Mesenchymal stem cell (in vitro differentiated cells and primary cell): ENCODE results near the gene SNW1.

Experiments used
- DNase-seq: peaks from one replicate; pipeline ENCODE4 v3.0.0-alpha.2; 2013
- H2AFZ ChIP-seq: one replicate; pipeline ENCODE4 v1.6.1; 2013; ENCODE audit warnings: low read depth, mild to moderate bottlenecking, control low read depth, inconsistent platforms, low read length, moderate library complexity
- H2AK5ac ChIP-seq: 2 replicates; pipeline ENCODE4 v1.6.1; 2013; ENCODE audit warnings: low read length, moderate library complexity, mild to moderate bottlenecking, inconsistent platforms; ENCODE audit not compliant: severe bottlenecking
- H2BK120ac ChIP-seq: one replicate; pipeline ENCODE4 v1.6.1; 2013; ENCODE audit warnings: low read depth, mild to moderate bottlenecking, inconsistent platforms, low read length, moderate library complexity
- H2BK12ac ChIP-seq, 2 experiments: one replicate each; pipeline ENCODE4 v1.6.1; 2013; ENCODE audit warnings: inconsistent platforms in 2 of 2, low read length in 2 of 2, mild to moderate bottlenecking in 2 of 2, moderate library complexity in 2 of 2, control low read depth in 1 of 2
- H2BK15ac ChIP-seq: one replicate; pipeline ENCODE4 v1.6.1; 2013; ENCODE audit warnings: mild to moderate bottlenecking, low read depth, inconsistent platforms; ENCODE audit not compliant: poor library complexity, severe bottlenecking
- H2BK5ac ChIP-seq: 2 replicates; pipeline ENCODE4 v1.6.1; 2013; ENCODE audit warnings: low read depth, mild to moderate bottlenecking, low read length, control low read depth, inconsistent platforms; ENCODE audit not compliant: poor library complexity, severe bottlenecking
- H3K14ac ChIP-seq, 2 experiments: one replicate each; pipeline ENCODE4 v1.6.1; 2013; ENCODE audit warnings: inconsistent platforms in 2 of 2, low read length in 2 of 2, control low read depth in 1 of 2, mild to moderate bottlenecking in 1 of 2, moderate library complexity in 1 of 2
- H3K18ac ChIP-seq, 2 experiments: one replicate each; pipeline ENCODE4 v1.6.1; 2013; ENCODE audit warnings: inconsistent platforms in 2 of 2, low read length in 2 of 2, control low read depth in 1 of 2, low read depth in 1 of 2, mild to moderate bottlenecking in 1 of 2
- H3K23ac ChIP-seq, 2 experiments: one replicate each; pipeline ENCODE4 v1.6.1; 2013; ENCODE audit warnings: inconsistent platforms in 2 of 2, low read length in 2 of 2, mild to moderate bottlenecking in 2 of 2, moderate library complexity in 2 of 2, control low read depth in 1 of 2
- H3K27ac ChIP-seq: 2 replicates; pipeline ENCODE4 v1.5.1; 2013; ENCODE audit warnings: mild to moderate bottlenecking, moderate library complexity, low read length, control low read depth, inconsistent platforms; ENCODE audit not compliant: poor library complexity, severe bottlenecking
- H3K27me3 ChIP-seq, 2 experiments: 2 replicates each; pipeline versions ENCODE4 v1.6.1 to v1.7.0; 2013; ENCODE audit warnings: low read length in 2 of 2, mild to moderate bottlenecking in 2 of 2, moderate library complexity in 2 of 2, control low read depth in 1 of 2, inconsistent platforms in 1 of 2; ENCODE audit not compliant: control insufficient read depth in 1 of 2, insufficient read depth in 1 of 2
- H3K36me3 ChIP-seq, 2 experiments: 2 replicates each; pipeline versions ENCODE4 v1.6.1 to v1.7.0; 2013; ENCODE audit warnings: low read length in 2 of 2, control low read depth in 1 of 2, inconsistent platforms in 1 of 2, low read depth in 1 of 2, mild to moderate bottlenecking in 1 of 2; ENCODE audit not compliant: insufficient read depth in 2 of 2, control insufficient read depth in 1 of 2
- H3K4ac ChIP-seq, 2 experiments: one replicate each; pipeline ENCODE4 v1.6.1; 2013; ENCODE audit warnings: inconsistent platforms in 2 of 2, low read length in 2 of 2, mild to moderate bottlenecking in 2 of 2, moderate library complexity in 2 of 2, control low read depth in 1 of 2, low read depth in 1 of 2
- H3K4me1 ChIP-seq: 2 replicates; pipeline ENCODE4 v1.6.1; 2013; ENCODE audit warnings: low read depth, low read length, control low read depth; ENCODE audit not compliant: control insufficient read depth, insufficient read depth
- H3K4me2 ChIP-seq: 2 replicates; pipeline ENCODE4 v1.6.1; 2013; ENCODE audit warnings: low read length, mild to moderate bottlenecking, inconsistent platforms; ENCODE audit not compliant: poor library complexity, severe bottlenecking
- H3K4me3 ChIP-seq, 2 experiments: 2 replicates each; pipeline versions ENCODE4 v1.5.1 to v1.7.0; 2013; ENCODE audit warnings: low read length in 2 of 2, mild to moderate bottlenecking in 2 of 2, control low read depth in 1 of 2, low read depth in 1 of 2; ENCODE audit not compliant: insufficient read depth in 1 of 2
- H3K79me1 ChIP-seq: replicated peaks from 2 replicates; pipeline ENCODE4 v1.6.1; 2013; ENCODE audit warnings: mild to moderate bottlenecking, control low read depth, low read length, inconsistent platforms; ENCODE audit not compliant: poor library complexity, severe bottlenecking
- H3K9ac ChIP-seq: 2 replicates; pipeline ENCODE4 v1.7.0; 2013; ENCODE audit warnings: mild to moderate bottlenecking, low read length, moderate library complexity
- H3K9me3 ChIP-seq: 2 replicates; pipeline ENCODE4 v1.7.0; 2013; ENCODE audit warnings: mild to moderate bottlenecking, low read length; ENCODE audit not compliant: control insufficient read depth
- H4K8ac ChIP-seq: one replicate; pipeline ENCODE4 v1.6.1; 2013; ENCODE audit warnings: inconsistent platforms, mild to moderate bottlenecking, low read length, moderate library complexity
- H4K91ac ChIP-seq: one replicate; pipeline ENCODE4 v1.6.1; 2013; ENCODE audit warnings: mild to moderate bottlenecking, low read length, inconsistent platforms
- WGBS: methylation state at CpG from one replicate; pipeline ENCODE4 v1.1.7; 2013; ENCODE audit warnings: mixed read lengths; 5-methylcytosine and 5-hydroxymethylcytosine counted together

Gene SNW1

DNA sequence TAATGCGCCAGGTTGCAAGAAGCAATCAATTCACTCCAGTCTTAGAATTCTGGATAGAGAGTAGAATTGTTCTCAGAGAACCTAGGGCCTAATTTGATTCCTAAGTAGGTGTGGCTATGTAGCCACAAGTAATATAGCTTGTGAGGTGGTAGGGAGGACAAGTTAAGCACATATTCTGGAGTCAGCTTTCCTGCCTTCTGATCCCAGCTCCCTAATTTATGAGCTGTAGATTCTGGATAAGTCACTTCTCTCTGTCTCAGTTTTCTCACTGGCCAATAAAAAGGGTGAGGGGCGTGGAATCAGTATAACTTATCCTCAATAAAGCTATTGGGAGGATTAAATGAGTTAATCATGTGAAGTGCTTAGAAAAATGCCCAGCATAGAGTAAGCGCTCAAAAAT, 3.0 kb upstream of the SNW1 start:
- Histone ChIP-seq H2BK5ac (no peak overlapping the region), H3K79me1 (peaks cover 2% of the 10 kb centered on the region), H4K8ac (no peak overlapping the region), H4K91ac (no peak overlapping the region), H3K36me3 (peaks cover 0 to 1% of the 10 kb centered on the region in 2 experiments), H2AK5ac (no peak overlapping the region), H3K27me3 (no peaks in the 10 kb centered on the region), H3K14ac (no peak overlapping the region), H3K4ac (no peak overlapping the region), H3K18ac (no peak overlapping the region), H3K4me2 (no peak overlapping the region), H2BK120ac (no peak overlapping the region), H3K23ac (no peak overlapping the region), H3K9ac (no peak overlapping the region), H3K9me3 (no peaks in the 10 kb centered on the region), H3K4me1 (peaks cover 8% of the 10 kb centered on the region), H3K27ac (no peak overlapping the region), H2BK15ac (no peak overlapping the region), H2BK12ac (no peak overlapping the region), H2AFZ (no peak overlapping the region), H3K4me3 (no peak overlapping the region)
- DNase-seq, result no peak
- WGBS, result 90% methylated on average over 3 of the region's 3 CpGs

DNA sequence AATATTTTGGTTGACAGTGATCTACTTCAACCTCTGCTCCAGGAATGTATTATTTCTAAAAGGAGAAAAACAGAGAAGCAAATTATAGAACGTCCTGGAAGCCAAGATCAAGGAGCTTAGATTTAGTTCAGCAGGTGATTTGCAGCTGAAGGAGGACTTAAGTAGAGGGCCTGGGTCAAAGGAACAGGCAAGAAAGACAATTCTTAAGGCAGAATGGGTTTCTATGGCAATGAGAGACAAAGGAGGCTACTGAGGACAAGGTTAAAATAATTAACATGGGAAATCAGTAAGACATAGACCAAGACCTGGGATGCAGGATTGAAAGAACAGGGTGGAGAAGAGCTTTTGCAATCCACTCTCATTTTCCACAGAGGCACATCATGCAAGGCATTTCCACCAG, 2.4 kb upstream of the SNW1 start:
- no peak overlapping the region for H4K91ac ChIP-seq
- no peak overlapping the region for H3K4me2 ChIP-seq
- no peak overlapping the region for H2BK12ac ChIP-seq
- WGBS, result 57% methylated on average over 1 of the region's 1 CpG
- peaks cover 0 to 8% of the 10 kb centered on the region in 2 experiments for H3K36me3 ChIP-seq
- H4K8ac ChIP-seq, result no peak overlapping the region
- no peak overlapping the region for H3K9ac ChIP-seq
- H3K4me1 ChIP-seq, result peaks cover 9% of the 10 kb centered on the region
- H3K14ac ChIP-seq, result no peak overlapping the region
- H2BK15ac ChIP-seq, result no peak overlapping the region
- peaks cover 2% of the 10 kb centered on the region for H3K79me1 ChIP-seq
- no peak for DNase-seq
- no peak overlapping the region for H2AK5ac ChIP-seq
- H3K27ac ChIP-seq, result no peak overlapping the region
- no peak overlapping the region for H3K23ac ChIP-seq
- H2BK120ac ChIP-seq, result no peak overlapping the region
- no peak overlapping the region for H3K18ac ChIP-seq
- no peak overlapping the region for H2BK5ac ChIP-seq
- no peak overlapping the region for H2AFZ ChIP-seq
- no peak overlapping the region for H3K4ac ChIP-seq
- H3K27me3 ChIP-seq, result no peaks in the 10 kb centered on the region
- no peak overlapping the region for H3K4me3 ChIP-seq
- H3K9me3 ChIP-seq, result no peaks in the 10 kb centered on the region

DNA sequence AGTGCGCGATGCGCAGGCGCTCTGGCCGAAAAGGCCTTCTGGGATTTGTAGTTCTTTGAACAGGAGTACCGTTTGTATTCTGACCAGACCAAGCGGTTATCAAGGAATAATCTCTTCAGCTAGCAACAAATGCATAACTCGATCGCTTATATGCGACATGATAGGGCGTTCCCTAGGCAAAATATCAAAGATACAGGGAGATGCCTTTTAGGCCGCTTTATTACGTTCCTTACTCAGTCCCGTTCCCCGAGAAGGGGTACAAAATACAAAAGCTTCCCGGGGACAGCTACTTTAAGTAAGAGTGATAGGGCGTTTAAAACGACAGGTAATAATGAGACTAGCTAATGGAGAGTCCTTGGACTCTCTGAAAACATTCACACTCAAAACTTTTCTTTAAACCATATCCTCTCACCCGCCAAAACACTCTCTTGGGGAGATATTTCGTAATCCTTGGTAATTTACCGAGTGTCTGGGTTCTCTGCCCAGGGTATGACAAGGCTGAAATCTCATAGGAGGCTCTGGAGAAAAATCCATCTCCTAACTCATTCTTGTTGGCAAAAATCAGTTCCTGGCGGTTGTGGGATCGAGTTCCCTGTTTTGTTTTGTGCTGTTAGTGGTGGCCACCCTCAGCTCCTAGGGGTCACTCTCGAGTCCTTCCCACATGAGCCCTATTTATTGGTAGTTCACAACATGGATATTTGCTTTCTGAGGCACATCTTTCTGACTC, 412 bp upstream of the SNW1 start:
- H3K36me3 ChIP-seq, result peaks cover 3 to 13% of the 10 kb centered on the region in 2 experiments
- no peak overlapping the region for H2BK5ac ChIP-seq
- peaks cover 2% of the 10 kb centered on the region for H3K79me1 ChIP-seq
- no peak overlapping the region for H3K14ac ChIP-seq
- peak overlapping the region in 1 of 2 experiments; percentile 95 for H3K4me3 ChIP-seq
- peak overlapping the region; percentile 99 for H3K9ac ChIP-seq
- H3K4ac ChIP-seq, result no peak overlapping the region
- no peak overlapping the region for H2BK120ac ChIP-seq
- no peaks in the 10 kb centered on the region for H3K9me3 ChIP-seq
- H3K18ac ChIP-seq, result peak overlapping the region; percentile 10 to 61
- H2AFZ ChIP-seq, result peak overlapping the region; percentile 53
- no peak overlapping the region for H2AK5ac ChIP-seq
- peaks cover 9% of the 10 kb centered on the region for H3K4me1 ChIP-seq
- DNase-seq, result peak; percentile 53
- H3K27me3 ChIP-seq, result no peaks in the 10 kb centered on the region
- WGBS, result 1% methylated on average over 18 of the region's 24 CpGs
- H4K91ac ChIP-seq, result no peak overlapping the region
- H2BK12ac ChIP-seq, result no peak overlapping the region
- no peak overlapping the region for H2BK15ac ChIP-seq
- H3K4me2 ChIP-seq, result peak overlapping the region; percentile 71
- H4K8ac ChIP-seq, result no peak overlapping the region
- no peak overlapping the region for H3K23ac ChIP-seq
- H3K27ac ChIP-seq, result no peak overlapping the region

DNA sequence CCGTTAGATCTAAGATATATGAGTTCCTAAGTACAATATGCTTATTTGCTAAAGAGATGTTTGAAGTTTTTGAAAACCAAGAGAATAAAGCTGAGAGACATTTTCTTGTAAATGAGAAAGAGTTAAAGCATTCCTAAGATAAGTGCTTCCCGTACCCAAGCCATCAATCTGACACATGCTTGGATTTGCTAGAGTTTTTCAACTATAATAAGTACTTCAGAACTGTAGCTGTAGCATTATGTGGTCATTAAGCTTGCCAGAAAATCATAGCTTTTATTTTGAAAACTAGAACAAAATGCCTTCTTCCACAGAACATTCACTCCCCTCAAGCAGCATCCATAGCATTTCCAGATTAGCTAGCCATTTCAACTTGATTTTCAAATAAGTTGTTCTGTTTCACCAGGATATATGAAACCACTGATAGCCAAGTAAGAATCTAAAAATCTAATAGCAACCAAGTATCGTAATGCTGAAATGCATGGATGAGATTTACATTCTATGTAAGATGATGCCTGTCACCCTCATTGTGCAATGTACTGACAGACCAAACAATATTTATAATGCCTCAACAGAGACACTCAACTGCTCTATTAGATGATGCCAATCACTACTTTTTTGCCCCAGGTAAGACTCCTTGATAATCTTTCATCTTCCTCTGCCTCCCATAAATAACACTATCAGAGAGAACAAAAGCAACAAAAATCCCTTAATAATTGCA, 8.0 kb downstream of the SNW1 start:
- no peaks in the 10 kb centered on the region for H3K9me3 ChIP-seq
- no peak overlapping the region for H3K23ac ChIP-seq
- H2AFZ ChIP-seq, result no peak overlapping the region
- H2BK15ac ChIP-seq, result no peak overlapping the region
- H3K4ac ChIP-seq, result no peak overlapping the region
- H2BK12ac ChIP-seq, result no peak overlapping the region
- H2AK5ac ChIP-seq, result no peak overlapping the region
- no peaks in the 10 kb centered on the region for H3K27me3 ChIP-seq
- WGBS, result 100% methylated on average over 1 of the region's 3 CpGs
- H4K8ac ChIP-seq, result no peak overlapping the region
- DNase-seq, result peak; percentile 43
- no peak overlapping the region for H3K14ac ChIP-seq
- no peak overlapping the region for H3K4me3 ChIP-seq
- H3K4me2 ChIP-seq, result no peak overlapping the region
- no peak overlapping the region for H2BK120ac ChIP-seq
- no peak overlapping the region for H4K91ac ChIP-seq
- H3K36me3 ChIP-seq, result peaks cover 23 to 66% of the 10 kb centered on the region in 2 experiments
- H3K9ac ChIP-seq, result peak overlapping the region; percentile 4
- H3K79me1 ChIP-seq, result peaks cover 16% of the 10 kb centered on the region
- H3K27ac ChIP-seq, result no peak overlapping the region
- no peaks in the 10 kb centered on the region for H3K4me1 ChIP-seq
- no peak overlapping the region for H3K18ac ChIP-seq
- H2BK5ac ChIP-seq, result no peak overlapping the region
